ENCODE results near the gene ACAA1. TPM values are rescaled to one million over a fixed set of nuclear protein-coding genes. Genes with fewer than 3 reads are reported as not detected.

Gene ACAA1
- total and polyA plus RNA-seq, 12 donors, result 42.3 to 200 (median 106) TPM

DNA sequence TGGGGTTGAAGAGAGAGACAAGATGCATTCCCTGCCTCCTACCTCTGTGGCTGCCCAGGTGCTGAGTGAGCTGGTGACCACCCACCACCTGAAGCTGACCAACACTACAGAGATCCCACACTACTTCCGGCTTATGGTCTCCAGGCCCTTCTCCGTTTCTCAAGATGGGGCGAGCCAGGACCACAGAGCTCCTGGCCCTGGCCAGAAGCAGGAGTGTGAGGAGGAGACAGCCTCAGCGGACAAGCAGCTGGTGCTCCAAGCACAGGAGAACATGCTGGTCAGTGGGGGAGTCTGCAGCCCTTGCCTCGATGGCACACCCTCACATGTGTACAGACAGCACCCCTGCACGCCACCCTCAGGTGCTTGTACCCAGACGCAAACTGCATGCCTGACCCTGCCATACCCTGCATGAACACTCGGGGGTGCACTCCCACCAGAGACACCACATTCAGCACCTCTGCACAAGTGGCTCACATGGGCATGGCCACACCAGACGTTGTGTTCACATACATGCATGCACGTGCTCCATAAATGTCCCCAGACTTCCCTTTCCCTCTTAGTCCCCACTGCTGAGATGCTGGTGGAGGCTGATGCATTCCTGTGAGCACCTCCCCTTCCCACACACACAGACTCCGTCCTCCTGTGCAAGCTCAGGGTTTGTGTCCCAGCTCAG is 19.0 kb downstream of the ACAA1 start:
- intact Hi-C loops (cut with DNase I), result loop anchor here in 1 of 2 donors (10.0 kb wide), 2 partner anchors 113 to 357 kb away; no protein-coding TSS in a partner anchor
- WGBS, 4 donors, result 57 to 63% (median 59%) methylated on average over 2 to 11 of the region's 11 CpGs
- Histone ChIP-seq H3K27me3 (no peaks in the 10 kb centered on the region), H3K36me3 (replicated peaks in 1 of 2) (peaks cover 0 to 30% of the 10 kb centered on the region in 2 donors), H3K27ac (no peak overlapping the region), H3K4me1 (replicated peaks in 1 of 2) (no peaks in the 10 kb centered on the region), H3K4me3 (no peak overlapping the region), H3K9me3 (replicated peaks in 1 of 3) (no peaks in the 10 kb centered on the region)
- peak; percentile 58 to 87 (median 78) for DNase-seq
- TF ChIP-seq POLR2A (IDR thresholded peaks at IDR 0.05), result no peak
- TF ChIP-seq, protein P1, sequence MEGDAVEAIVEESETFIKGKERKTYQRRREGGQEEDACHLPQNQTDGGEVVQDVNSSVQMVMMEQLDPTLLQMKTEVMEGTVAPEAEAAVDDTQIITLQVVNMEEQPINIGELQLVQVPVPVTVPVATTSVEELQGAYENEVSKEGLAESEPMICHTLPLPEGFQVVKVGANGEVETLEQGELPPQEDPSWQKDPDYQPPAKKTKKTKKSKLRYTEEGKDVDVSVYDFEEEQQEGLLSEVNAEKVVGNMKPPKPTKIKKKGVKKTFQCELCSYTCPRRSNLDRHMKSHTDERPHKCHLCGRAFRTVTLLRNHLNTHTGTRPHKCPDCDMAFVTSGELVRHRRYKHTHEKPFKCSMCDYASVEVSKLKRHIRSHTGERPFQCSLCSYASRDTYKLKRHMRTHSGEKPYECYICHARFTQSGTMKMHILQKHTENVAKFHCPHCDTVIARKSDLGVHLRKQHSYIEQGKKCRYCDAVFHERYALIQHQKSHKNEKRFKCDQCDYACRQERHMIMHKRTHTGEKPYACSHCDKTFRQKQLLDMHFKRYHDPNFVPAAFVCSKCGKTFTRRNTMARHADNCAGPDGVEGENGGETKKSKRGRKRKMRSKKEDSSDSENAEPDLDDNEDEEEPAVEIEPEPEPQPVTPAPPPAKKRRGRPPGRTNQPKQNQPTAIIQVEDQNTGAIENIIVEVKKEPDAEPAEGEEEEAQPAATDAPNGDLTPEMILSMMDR (IDR thresholded peaks at IDR 0.05), result peak; percentile 42 to 83 (median 78)

DNA sequence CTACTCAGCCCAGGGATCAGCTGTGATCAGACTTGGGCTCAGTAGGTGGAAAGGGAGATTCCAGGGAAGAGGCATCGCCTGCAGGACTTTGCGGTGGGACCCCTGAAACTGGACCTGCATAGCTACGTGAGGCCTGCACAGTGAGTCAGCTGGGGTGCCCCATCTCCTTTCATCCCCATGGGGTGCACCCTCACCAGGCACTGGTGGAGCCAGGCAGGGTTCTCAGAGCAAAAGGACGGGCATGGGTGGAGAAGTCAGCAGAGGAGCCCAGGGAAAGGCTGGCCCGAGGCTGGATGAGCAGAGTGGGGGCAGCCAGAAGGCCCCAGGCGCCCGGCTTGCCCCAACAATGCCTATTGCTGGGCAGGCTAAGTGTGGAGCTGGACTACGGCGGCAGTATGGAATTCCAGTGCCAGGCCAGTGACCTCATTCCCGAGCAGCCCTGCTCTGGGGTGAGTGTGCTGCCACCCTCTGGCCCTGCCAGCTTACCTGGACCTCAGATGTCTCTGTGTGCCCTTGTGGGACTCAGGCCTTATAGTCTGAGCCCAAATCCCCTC is 19.7 kb downstream of the ACAA1 start:
- no peaks in the 10 kb centered on the region for H3K9me3 ChIP-seq (replicated peaks in 1 of 3)
- no peak overlapping the region for H3K4me3 ChIP-seq
- DNase-seq, result peak; percentile 63 to 79 (median 76)
- no peaks in the 10 kb centered on the region for H3K4me1 ChIP-seq (replicated peaks in 1 of 2)
- H3K27ac ChIP-seq, result no peak overlapping the region
- peaks cover 0 to 24% of the 10 kb centered on the region in 2 donors for H3K36me3 ChIP-seq (replicated peaks in 1 of 2)
- TF ChIP-seq, protein P1 (IDR thresholded peaks at IDR 0.05), result peak in 3 of 6 experiments; percentile 27 to 46 (median 30)
- no peak for TF ChIP-seq POLR2A (IDR thresholded peaks at IDR 0.05)
- WGBS, 4 donors, result 40 to 73% (median 67%) methylated on average over 2 to 10 of the region's 10 CpGs
- no peaks in the 10 kb centered on the region for H3K27me3 ChIP-seq
- intact Hi-C loops (cut with DNase I), result loop anchor here in 1 of 2 donors (10.0 kb wide), 2 partner anchors 112 to 358 kb away; no protein-coding TSS in a partner anchor

DNA sequence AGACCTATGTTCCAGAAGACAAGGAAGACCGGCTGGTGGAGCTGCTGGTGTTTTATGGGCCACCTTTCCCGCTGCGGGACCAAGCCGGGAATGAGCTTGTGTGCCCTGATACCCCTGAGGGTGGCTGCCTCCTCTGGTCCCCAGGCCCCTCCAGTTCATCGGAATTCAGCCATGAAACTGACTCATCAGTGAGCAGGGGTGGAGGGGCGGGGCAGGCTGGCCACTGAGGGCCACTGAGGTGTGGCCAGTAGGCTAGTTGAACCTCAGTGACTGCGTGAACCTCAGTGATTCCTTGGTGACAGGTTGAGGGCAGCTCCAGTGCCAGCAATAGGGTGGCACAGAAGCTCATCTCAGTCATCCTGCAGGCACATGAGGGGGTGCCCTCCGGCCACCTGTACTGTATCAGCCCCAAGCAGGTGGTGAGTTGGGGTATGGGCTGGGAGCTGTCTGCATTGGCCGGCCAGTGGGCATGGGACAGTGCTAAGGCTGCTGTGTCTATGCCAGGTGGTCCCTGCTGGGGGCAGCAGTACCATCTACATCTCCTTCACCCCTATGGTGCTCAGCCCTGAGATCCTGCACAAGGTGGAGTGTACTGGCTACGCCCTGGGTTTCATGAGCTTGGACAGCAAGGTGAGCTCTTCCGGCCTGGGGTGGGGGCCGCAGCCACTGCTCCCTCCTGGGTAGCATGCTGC is 20.3 kb downstream of the ACAA1 start:
- peak in 2 of 7 donors; percentile 21 to 45 for DNase-seq
- no peaks in the 10 kb centered on the region for H3K4me1 ChIP-seq (replicated peaks in 1 of 2)
- H3K36me3 ChIP-seq (replicated peaks in 1 of 2), result peaks cover 0 to 18% of the 10 kb centered on the region in 2 donors
- 82 to 100% (median 84%) methylated on average over 3 to 12 of the region's 12 CpGs for WGBS, 4 donors
- H3K9me3 ChIP-seq (replicated peaks in 1 of 3), result no peaks in the 10 kb centered on the region
- no peak overlapping the region for H3K4me3 ChIP-seq
- intact Hi-C loops (cut with DNase I), result loop anchor here in 1 of 2 donors (10.0 kb wide), 2 partner anchors 112 to 358 kb away; no protein-coding TSS in a partner anchor
- no peaks in the 10 kb centered on the region for H3K27me3 ChIP-seq
- H3K27ac ChIP-seq, result no peak overlapping the region
- TF ChIP-seq, protein P1 (IDR thresholded peaks at IDR 0.05), result no peak
- no peak for TF ChIP-seq POLR2A (IDR thresholded peaks at IDR 0.05)
